WERI-Rb-1 (cell line): ENCODE results near the gene HSF2.
"Not testable (repeated sequence)": the region's sequence is repeated elsewhere in the genome, so short reads cannot be mapped to it uniquely, and the experiment has no call there.

ENCODE experiments used
- DNase-seq: peaks from one replicate; pipeline ENCODE4 v3.0.0-alpha.2; 2020
- H3K27ac ChIP-seq: fragments of 250-450 bp; sonication (Bioruptor Pico); 2 replicates; pipeline ENCODE4 v1.5.1; 2020; ENCODE audit warnings: mild to moderate bottlenecking, moderate library complexity
- H3K27me3 ChIP-seq: fragments of 250-450 bp; sonication (Bioruptor Pico); 2 replicates; pipeline ENCODE4 v1.5.1; 2021; ENCODE audit warnings: mild to moderate bottlenecking, low read depth, moderate library complexity; ENCODE audit not compliant: insufficient read depth, severe bottlenecking
- H3K36me3 ChIP-seq: fragments of 250-450 bp; sonication (Bioruptor Pico); 2 replicates; pipeline ENCODE4 v1.5.1; 2020; ENCODE audit warnings: mild to moderate bottlenecking, moderate library complexity
- H3K4me3 ChIP-seq: 2 replicates; pipeline ENCODE4 v1.5.1; 2011; ENCODE audit warnings: low read depth, mild to moderate bottlenecking, control low read depth, low read length
- H3K9me3 ChIP-seq: fragments of 250-450 bp; sonication (Bioruptor Pico); 2 replicates; pipeline ENCODE4 v1.5.1; 2021; ENCODE audit warnings: mild to moderate bottlenecking, moderate library complexity; ENCODE audit not compliant: severe bottlenecking
- TF ChIP-seq, protein P1 (sequence below): IDR thresholded peaks from 2 replicates; pipeline ENCODE4 v1.5.1; 2011; ENCODE audit warnings: low read depth, mild to moderate bottlenecking, control low read depth, inconsistent platforms, low read length

The HSF2 gene

GRCh38 chr6:122458087-122458486 lies 58.6 kb downstream of the HSF2 start:
- TF ChIP-seq, protein P1, sequence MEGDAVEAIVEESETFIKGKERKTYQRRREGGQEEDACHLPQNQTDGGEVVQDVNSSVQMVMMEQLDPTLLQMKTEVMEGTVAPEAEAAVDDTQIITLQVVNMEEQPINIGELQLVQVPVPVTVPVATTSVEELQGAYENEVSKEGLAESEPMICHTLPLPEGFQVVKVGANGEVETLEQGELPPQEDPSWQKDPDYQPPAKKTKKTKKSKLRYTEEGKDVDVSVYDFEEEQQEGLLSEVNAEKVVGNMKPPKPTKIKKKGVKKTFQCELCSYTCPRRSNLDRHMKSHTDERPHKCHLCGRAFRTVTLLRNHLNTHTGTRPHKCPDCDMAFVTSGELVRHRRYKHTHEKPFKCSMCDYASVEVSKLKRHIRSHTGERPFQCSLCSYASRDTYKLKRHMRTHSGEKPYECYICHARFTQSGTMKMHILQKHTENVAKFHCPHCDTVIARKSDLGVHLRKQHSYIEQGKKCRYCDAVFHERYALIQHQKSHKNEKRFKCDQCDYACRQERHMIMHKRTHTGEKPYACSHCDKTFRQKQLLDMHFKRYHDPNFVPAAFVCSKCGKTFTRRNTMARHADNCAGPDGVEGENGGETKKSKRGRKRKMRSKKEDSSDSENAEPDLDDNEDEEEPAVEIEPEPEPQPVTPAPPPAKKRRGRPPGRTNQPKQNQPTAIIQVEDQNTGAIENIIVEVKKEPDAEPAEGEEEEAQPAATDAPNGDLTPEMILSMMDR, result no peak
- H3K36me3 ChIP-seq, result peaks cover 35% of the 10 kb centered on the region
- H3K9me3 ChIP-seq, result no peaks in the 10 kb centered on the region
- H3K4me3 ChIP-seq, result no peak overlapping the region
- H3K27ac ChIP-seq, result no peak overlapping the region
- no peak for DNase-seq
- no peaks in the 10 kb centered on the region for H3K27me3 ChIP-seq

DNA sequence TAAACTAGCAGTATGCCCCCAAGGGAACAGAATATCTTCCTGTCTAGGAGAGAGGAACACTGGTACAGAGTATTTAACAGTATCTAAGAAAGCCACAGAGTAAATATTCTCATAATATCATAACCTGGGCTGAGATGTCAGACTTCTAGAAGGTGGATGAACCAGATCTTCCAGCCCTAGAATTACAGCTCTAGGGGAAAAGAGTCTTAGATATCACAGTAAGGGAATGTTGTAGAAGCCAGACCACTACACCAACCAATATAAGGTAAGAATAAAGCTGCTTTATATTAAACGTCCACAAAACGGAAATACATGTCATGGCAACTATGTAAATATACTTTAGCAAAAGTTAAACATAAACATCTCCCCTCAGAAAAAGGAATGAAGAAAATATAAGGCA lies 59.8 kb downstream of the HSF2 start:
- DNase-seq, result no peak
- Histone ChIP-seq H3K27ac (no peak overlapping the region), H3K4me3 (no peak overlapping the region), H3K9me3 (no peaks in the 10 kb centered on the region), H3K27me3 (no peaks in the 10 kb centered on the region), H3K36me3 (peaks cover 25% of the 10 kb centered on the region)
- TF ChIP-seq, protein P1, result no peak

DNA sequence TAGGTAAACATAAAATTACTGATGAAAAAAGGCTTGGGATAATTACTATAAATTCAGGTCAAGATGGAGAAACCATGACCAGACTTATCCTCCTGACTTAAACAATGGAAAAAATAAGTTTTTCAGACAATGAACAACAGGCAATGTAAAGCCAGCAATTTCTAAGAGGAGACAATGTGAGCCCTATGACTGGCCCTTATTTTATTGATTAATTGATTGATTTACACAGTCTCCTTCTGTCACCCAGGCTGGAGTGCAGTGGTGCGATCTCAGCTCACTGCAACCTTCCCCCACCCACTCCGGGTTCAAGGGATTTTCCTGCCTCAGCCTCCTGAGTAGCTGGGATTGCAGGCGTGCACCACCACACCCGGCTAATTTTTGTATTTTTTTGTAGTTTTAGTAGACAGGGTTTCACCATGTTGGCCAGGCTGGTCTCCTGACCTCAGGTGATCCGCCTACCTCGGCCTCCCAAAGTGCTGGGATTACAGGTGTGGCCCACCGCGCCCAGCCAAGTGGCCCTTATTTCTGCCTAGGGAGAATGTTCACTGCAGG lies 60.5 kb downstream of the HSF2 start:
- H3K4me3 ChIP-seq, DNase-seq, H3K27ac ChIP-seq, H3K27me3 ChIP-seq, H3K9me3 ChIP-seq: not testable (repeated sequence)
- peaks cover 18% of the 10 kb centered on the region for H3K36me3 ChIP-seq

DNA sequence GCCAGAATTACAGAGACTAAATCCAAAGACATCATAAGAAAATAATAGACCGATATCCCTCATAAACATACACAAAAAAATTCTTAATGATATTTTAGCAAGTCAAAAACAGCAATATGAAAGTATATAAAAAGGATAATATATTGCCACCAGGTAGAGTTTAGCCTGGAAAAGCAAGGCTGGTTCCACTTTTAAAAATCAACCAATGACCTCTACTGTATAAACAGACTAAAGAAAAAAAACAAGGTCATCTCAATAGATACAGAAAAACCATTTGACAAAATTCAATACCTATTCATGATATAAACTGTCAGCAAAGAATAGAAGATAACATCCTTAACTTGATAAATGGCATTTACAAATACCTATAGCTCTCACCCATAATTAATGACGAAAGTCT lies 62.4 kb downstream of the HSF2 start:
- no peak overlapping the region for H3K27ac ChIP-seq
- H3K27me3 ChIP-seq, result no peaks in the 10 kb centered on the region
- H3K9me3 ChIP-seq, result no peaks in the 10 kb centered on the region
- no peak for DNase-seq
- peaks cover 28% of the 10 kb centered on the region for H3K36me3 ChIP-seq
- no peak overlapping the region for H3K4me3 ChIP-seq
- TF ChIP-seq, protein P1, result no peak

- peak within 1 kb of the TSS; percentile 65 for H3K4me3 ChIP-seq
- peak; percentile 94 for DNase-seq
- TF ChIP-seq, protein P1, result no peak
- H3K9me3 ChIP-seq, result no peaks in the 10 kb centered on the region
- H3K27ac ChIP-seq, result peak within 1 kb of the TSS; percentile 87
- H3K27me3 ChIP-seq, result no peaks in the 10 kb centered on the region
- peaks cover 17% of the 10 kb centered on the region for H3K36me3 ChIP-seq
These were observed 71.9 kb downstream of the HSF2 start, which contains the start of gene SERINC1 for GRCh38 chr6:122471107-122472021. Gene SERINC1, minus strand, starts transcription at chr6:122471807. Its CDS starts 70 bp downstream, at chr6:122471737.

DNA sequence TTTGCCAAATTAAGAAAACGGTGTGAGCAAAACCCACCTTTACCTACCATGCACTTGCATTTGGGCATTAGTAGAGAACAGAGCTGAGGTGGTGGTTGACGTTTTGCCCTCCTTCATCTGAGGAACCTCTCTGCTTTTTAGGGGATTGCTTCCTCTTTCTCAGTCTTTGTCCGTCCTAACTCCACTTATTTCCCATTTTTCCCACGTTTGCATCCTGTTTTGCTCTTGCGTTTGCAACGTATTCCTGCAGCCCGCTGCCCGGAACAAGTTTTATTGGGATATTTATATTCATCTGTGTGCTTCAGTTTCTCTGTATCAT lies 72.5 kb downstream of the HSF2 start:
- TF ChIP-seq, protein P1, result no peak
- Histone ChIP-seq H3K27ac (peak overlapping the region; percentile 87), H3K4me3 (peak overlapping the region; percentile 65), H3K9me3 (no peaks in the 10 kb centered on the region), H3K36me3 (peaks cover 11% of the 10 kb centered on the region), H3K27me3 (no peaks in the 10 kb centered on the region)
- no peak for DNase-seq
